ENCODE data around the gene TXNL4B. TPM values are rescaled to one million over a fixed set of nuclear protein-coding genes. Genes with fewer than 3 reads are reported as not detected.

Gene TXNL4B
- total RNA-seq, 1 experiment from 2014 or later: 9.9 TPM

GRCh38 chr16:72132726-72133125 lies 39.3 kb upstream of the TXNL4B start:
- no peaks in the 10 kb centered on the region for H3K4me1 ChIP-seq (ENCODE audit: insufficient read depth, low read length)
- H4K8ac ChIP-seq (replicated peaks; ENCODE audit: insufficient read length, low read depth, low read length): no peak overlapping the region
- H3K9ac ChIP-seq (ENCODE audit: extremely low read depth, insufficient read length, low read length): no peak overlapping the region
- no peak overlapping the region for H2BK5ac ChIP-seq (ENCODE audit: insufficient read length, low read length)
- H3K23me2 ChIP-seq (ENCODE audit: insufficient read length, low read depth, low read length, poor library complexity, severe bottlenecking): no peaks in the 10 kb centered on the region
- WGBS (ENCODE audit: extremely low coverage, insufficient read length, low lambda C conversion rate): no CpG with 5 or more reads among the region's 3 CpGs
- H3K14ac ChIP-seq (ENCODE audit: insufficient read depth, low read length): no peak overlapping the region
- no peak overlapping the region for H2BK120ac ChIP-seq (ENCODE audit: low read depth, low read length, poor library complexity, severe bottlenecking)
- H4K20me1 ChIP-seq (ENCODE audit: control insufficient read depth, insufficient read depth, insufficient read length): no peaks in the 10 kb centered on the region
- H3T11ph ChIP-seq (ENCODE audit: low read length): no peak overlapping the region
- H3K9me3 Mint-ChIP-seq: no peaks in the 10 kb centered on the region
- H3K27ac Mint-ChIP-seq: peak overlapping the region in 1 of 3 experiments; percentile 48; a peak in 1 of 7 replicates
- no peak overlapping the region for H2BK15ac ChIP-seq (ENCODE audit: low read depth, low read length)
- H3K36me3 Mint-ChIP-seq (ENCODE audit: insufficient read depth in 1 of 3, low read depth in 3 of 3): no peaks in the 10 kb centered on the region
- H4K91ac ChIP-seq (ENCODE audit: insufficient read length, low read depth, low read length): no peak overlapping the region
- H2BK20ac ChIP-seq (ENCODE audit: low read depth, low read length, poor library complexity, severe bottlenecking): no peak overlapping the region
- H3K27ac ChIP-seq (ENCODE audit: insufficient read length, low read depth, low read length): no peak overlapping the region
- no peak overlapping the region for H2BK12ac ChIP-seq (ENCODE audit: insufficient read length, low read depth, low read length)
- no peak overlapping the region for H3K23ac ChIP-seq (ENCODE audit: insufficient read length, low read depth, low read length)
- H3K79me1 ChIP-seq (ENCODE audit: insufficient read depth, low read depth, low read length, poor library complexity, severe bottlenecking): no peaks in the 10 kb centered on the region
- no peak overlapping the region for H3K4me2 ChIP-seq (ENCODE audit: insufficient read depth, insufficient read length, low read length)
- H3K9me3 ChIP-seq (ENCODE audit: control insufficient read depth, low read depth, low read length): no peaks in the 10 kb centered on the region
- H2AK5ac ChIP-seq (ENCODE audit: insufficient read length, low read length): no peak overlapping the region
- H3K4me3 Mint-ChIP-seq: no peak overlapping the region
- H3K79me2 ChIP-seq (ENCODE audit: insufficient read depth, low read length): no peaks in the 10 kb centered on the region
- H3K27me3 Mint-ChIP-seq (ENCODE audit: low read depth): no peaks in the 10 kb centered on the region; the same call in 1 of the 2 replicates
- no peak for DNase-seq
- H3K18ac ChIP-seq (ENCODE audit: insufficient read length, low read depth, low read length): no peak overlapping the region
- H4K5ac ChIP-seq (ENCODE audit: insufficient read length, low read depth, low read length): no peak overlapping the region
- H3K4me1 Mint-ChIP-seq: peaks cover 24 to 25% of the 10 kb centered on the region in 2 experiments
- H3K56ac ChIP-seq (ENCODE audit: insufficient read length, low read depth, low read length): no peak overlapping the region
- no peaks in the 10 kb centered on the region for H3K27me3 ChIP-seq (ENCODE audit: insufficient read depth, low read length)
- H3K4ac ChIP-seq (ENCODE audit: low read depth, low read length): no peak overlapping the region
- no peak for TF ChIP-seq CTCF (conservative IDR thresholded peaks at IDR 0.05)
- H2AFZ ChIP-seq (ENCODE audit: low read length): no peak overlapping the region

Data from H9 (cell line).